Stimulated activated CD8-positive, alpha-beta memory T cell treated with anti-CD3 and anti-CD28 coated beads, Interleukin-4, amount 100 ng/mL, for 4 hours (primary cell): ENCODE results near the gene UGT1A9.

Experiments used
- DNase-seq, 2 donors: peaks; one replicate each; pipeline ENCODE4 v3.0.0-alpha.2; 2020; ENCODE audit warnings: low read depth in 2 of 2, low spot score in 1 of 2

Gene UGT1A9

DNA sequence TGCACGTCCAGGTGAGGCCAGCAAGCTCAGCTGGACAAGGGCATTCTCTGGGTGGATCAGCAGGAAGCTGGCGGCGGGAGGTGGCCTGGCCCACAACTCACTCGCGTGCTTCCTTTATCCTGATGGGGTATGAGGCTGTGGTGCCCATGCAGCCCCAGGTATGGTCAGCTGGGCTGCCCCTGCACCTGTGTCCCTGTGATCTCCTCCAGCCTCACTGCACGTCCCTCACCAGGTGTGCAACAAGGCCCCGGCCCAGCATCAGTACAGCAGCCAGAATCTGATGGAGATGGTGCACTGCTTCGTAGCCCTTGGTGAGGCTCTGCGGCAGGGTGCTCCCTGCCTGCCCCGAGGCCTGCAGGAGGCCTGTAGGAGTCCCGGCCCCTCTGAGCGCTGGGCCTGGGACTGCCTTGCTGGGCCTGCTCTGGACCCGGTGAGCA, 124.1 kb downstream of the UGT1A9 start:
- DNase-seq: no peak

DNA sequence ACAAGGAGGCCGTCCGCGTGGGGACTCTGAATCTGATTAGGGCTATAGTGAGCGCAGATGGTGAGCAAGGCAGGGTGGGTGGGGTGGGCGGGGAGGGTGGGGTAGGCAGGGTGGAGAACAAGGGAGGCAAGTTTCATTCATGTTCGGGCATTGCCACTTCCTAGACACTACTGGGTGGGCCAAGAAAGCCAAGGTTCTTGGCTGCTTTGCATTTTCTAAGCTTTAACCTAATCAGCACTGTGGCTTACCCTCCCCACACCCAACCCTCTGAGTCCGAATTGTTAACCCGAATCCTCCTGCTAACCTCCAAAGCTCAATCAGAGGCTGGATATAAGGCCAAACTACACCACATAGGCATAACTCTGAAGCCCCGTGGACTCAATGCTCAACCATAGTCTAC, 124.6 kb downstream of the UGT1A9 start:
- no peak for DNase-seq

DNA sequence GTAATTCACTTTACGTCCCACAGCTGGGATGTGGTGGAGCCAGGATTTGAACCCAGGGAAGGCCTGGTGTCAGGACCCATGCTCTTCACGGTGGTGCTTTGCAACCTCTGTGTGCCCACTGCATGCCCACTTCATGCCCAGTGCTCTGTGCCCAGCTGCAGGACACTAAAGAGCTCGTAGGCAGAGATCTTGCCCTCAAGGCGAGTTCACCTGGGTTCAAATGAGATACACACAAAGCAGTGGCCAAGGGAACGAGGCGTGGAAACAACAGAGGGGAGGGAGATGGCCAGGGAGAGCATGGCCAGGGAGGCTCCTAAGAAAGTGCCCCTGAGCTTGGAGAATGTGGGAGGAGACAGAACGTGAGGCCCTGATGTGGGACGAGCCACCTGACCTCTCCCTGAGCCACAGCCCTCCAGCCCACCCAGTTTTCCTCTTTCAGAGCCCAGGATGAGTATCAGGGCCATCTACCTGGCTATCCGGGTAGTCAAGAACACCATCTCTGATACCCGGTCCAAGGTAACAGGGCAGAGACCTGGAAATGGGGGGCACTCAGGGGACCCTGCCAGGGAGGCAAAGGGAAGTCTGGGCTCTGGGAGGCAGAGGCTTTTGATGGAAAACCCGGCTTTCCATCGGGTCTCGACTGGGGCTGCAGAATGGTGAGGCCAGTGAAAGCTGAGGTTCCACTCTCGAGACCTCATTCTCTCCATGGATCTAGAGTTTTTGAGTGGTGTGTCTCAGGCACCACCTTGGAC, 126.8 kb downstream of the UGT1A9 start:
- DNase-seq: no peak

DNA sequence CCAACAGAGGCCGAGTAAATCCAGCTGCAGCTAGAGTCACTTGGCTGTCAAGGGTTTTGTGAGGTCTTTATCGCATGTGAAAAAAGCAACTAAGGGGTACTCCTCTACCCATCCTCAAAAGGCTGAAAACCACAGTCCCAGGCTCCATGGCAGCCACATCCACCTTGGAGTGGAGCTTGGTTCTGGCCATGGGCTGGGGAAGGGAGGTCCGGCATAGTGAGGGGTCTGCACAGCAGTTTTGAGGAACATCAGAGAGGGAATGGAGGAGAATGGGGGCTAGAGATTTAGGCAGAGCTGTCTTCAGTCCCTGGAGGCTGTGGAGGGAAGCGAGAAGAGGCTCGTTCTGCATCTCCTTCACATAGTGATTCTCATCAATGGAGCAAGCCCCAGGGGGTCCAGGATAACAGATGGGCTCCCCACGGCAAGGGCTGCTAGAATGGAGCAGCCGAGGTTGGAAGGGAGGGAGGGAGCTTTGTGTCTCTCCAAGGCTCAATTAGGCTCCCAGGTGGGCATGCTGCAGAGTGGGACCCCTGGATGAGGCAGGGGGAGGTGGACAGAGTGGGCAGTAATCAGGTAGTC, 127.5 kb downstream of the UGT1A9 start:
- DNase-seq: no peak

DNA sequence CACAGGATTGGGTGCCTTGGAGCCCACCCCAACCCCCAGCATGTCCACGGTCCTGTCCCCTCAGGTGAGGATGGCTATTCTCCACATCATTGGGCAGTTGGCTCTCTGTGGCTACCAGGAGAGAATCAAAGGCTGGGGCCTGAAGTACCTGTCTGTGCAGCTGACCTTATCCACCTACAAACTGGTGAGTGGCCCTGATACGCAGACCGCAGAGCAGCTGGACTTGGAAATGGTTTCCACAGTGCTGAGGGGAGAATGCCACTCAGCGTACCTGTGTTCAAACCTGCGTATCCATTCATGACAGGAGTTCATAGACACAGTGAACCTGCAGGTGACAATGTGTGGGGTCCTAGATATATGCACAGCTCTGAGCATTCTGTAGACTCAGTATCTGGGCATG, 128.0 kb downstream of the UGT1A9 start:
- no peak for DNase-seq

DNA sequence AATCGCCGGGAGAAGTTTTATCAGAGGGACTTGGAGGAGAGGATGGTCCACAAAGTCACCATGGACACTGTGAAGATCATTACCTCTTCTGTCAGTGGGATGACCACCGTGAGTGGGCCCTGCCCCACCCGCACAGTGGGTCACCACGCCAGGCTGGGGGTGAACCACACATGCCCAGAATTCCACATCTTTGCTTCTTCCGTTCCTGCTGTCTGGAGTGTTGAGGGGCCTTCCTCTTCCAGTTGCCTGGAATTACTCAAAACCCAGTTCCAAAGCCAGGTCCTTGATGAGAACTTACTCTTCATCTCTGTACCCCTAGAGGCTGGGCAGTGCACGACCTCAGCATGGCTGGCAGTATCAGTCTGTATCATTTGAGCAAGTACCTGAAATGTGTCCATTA, 128.5 kb downstream of the UGT1A9 start:
- no peak for DNase-seq

DNA sequence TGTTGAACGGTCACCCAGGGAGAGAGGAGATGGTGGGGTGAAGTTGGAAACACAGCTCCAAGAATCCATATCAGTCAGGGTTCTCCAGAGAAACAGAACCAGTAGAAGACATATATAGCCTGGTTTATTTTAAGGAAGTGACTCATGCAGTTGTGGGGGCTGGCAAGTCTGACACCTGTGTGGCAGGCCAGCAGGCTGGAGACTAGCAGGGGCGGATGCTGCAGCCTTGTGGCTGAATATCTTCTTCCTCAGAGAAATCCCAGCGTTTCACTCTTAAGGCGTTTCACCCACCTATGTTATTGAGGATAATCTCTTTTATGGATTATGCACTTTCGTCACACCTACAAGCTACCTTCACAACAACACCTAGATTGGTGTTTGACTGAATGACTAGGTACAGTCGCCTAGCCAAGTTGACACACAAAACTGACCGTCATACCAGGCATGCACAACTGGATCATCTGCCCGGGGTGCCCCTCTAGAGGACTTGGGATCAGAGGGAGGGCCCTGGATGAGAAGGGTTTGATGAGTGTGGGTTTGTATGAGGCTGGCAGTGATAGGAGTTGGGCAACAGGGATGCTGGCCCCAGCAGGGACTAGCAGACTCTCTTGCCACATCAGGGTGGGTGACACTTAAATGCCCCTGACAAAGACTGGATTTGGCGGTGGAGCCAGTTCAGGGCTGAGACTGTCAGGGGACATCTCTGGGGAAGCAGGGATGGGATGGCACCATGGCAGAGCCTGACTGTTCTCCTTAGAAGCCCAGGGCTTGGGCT, 129.8 kb downstream of the UGT1A9 start:
- DNase-seq: no peak

DNA sequence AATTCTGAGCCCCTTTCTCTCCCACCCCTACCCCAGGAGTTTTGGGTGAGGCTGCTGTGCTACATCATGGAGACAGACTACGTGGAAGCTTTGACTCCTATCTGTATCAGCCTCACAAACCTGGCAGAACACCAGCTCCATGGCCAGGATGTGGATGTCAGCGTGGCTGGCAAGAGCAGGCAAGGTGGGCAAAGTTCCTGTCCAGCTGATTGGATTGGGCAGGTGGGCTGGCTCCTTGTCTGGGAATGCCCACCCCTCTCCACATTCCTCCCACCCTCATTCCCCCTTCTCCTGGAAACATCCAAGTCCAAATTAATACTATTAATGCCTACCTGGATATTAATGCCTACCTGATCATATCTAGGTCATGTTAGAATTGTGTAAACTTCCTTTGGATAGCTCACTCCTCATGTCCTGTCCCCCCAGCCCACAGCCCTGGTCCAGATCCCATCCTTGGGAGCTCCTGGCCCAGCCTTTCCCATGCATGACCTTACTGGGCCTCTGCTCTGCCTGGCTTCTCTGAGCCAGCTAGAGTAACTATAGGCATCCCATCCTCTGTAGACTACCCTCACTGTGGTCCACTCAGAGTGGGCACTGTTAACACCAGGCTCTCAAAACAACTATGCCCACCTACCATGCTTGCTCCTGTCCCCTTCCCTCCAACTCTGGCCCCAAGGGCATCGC, 130.6 kb downstream of the UGT1A9 start:
- DNase-seq: no peak

DNA sequence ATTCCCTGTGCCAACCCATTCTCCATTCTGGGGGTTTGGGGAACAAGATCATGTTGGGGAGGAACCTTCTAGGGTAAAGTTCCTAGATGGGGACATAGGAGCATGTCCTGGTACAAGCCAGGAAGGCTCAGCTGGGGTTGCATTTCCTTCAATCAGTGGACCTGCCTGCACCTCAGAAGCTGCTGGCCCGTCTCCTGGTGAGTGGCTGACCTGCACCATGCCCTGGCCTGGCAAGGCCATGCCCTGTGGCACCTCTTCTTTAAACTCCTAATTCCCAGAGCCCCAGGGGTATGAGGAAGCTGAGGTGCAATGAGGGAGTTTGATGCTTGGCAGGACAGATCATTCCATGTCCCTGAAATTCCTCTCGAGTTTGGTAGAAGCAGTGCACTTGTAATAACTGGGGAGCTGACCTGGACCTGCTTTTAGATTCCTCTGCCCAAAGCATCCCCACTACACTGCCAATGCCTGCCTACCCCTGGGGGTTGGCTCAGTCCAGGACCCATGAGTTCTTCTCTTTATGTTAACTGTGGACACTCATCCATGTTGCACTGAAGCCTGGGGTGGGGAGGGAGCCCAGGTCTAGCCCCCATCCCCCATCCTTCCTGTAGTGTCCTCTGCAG, 131.7 kb downstream of the UGT1A9 start:
- no peak for DNase-seq

DNA sequence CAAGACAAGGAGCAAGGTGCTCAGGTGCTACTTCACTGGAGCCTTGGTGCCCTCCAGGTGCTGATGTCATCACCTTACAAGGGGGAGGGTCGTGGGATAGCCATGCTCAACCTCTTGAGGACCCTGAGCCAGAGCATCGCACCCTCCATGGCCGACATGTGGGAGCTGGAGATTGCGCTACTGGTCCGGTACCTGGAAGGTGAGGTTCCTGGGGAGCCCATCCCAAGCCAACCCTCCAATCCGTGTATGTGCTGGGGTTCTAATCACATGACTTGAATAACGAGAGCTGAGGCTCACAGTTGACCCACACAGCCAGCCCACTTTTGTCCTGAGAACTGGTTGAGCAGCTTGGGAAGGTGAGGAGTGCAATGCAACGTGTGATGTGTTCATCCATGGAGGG, 132.3 kb downstream of the UGT1A9 start:
- no peak for DNase-seq

DNA sequence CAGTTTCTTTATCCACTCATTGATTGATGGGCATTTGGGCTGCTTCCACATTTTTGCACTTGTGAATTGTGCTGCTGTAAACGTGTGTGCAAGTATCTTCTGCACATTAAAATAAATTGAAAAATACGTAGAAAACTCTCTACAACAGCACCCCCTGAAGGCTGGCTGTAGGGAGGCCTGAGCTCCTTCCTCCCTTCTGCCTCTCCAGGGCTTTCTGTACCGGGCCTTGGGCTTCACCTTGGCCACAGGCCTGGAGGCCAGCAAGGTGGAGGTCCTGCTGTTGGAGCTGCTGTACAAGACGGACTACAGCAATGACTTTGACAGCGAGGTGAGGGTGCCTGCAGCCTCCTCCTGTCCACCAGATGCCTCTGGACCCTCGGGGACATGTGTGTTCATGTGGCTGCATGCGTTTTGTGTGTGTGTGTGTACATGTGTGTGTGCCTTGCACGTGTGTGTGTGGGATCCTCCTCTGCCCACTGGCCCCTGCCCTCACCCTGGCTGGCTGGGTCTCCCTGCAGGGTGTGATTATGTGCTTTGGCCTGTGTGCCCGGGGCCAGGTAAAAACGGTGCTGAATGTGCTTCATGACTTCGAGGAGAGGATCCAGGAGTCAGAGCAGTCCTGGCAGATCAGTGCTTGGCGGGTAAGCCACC, 135.6 kb downstream of the UGT1A9 start:
- DNase-seq: no peak

DNA sequence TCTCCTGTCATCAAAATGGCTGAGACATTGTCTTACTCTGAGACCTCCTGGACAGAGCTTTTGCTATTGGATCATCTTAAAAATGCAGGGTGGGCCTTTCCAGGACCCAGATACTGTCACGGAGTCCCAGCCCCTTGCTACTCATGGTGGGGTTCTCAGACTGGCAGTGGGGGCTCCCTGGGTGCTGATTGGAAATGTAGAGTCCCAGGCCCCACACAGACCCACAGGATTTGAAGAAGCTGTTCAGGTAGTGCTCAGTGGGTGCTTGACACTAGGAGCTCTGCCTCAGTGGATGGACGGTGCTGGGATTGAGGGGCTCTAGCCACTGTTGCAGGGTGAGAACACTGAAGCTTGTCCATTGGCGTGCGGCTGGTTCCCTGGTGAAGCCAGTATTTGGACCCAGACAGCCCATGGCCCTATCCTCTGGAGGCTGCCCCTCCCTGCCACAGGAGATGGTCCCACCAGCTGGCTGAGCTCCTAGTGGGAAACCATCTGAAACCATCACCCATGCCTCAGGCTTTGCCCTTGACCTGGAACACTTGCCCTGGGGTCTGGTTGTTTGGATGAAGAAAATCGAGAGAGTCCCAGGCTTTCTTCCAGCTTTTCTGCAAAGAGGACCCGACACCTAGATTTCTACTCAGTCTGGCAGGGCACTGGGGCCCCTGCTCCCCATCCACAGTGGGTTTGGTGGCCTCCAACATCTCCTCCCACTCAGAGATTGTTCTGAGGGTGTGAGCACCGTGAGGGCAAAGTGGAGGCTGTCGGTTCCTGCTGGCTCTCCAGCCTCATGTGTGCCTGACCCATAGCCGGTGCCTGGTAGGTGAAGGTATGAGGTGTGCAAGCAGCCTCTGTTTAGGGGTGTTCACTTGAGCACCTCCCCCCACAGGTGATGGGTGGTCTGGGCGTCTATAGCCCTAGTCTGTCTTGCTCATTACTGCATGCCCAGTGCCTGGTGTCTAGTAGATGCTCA, 136.6 kb downstream of the UGT1A9 start:
- DNase-seq: no peak

DNA sequence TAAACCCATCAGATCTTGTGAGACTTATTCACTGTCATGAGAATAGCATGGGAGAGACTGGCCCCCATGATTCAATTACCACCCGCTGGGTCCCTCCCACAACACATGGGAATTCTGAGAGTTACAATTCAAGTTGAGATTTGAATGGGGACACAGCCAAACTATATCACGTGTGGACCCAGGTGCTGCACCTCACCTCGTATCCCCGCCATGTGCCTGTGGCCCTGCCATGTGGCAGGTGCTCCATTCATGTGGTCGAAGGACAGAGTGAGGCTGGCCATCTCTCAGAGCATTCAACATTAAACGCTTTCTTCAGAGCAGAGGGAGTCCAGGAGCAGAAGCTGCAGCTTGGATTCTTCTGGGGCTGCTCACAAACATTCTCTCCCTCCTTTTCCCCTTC, 138.7 kb downstream of the UGT1A9 start:
- DNase-seq: no peak

DNA sequence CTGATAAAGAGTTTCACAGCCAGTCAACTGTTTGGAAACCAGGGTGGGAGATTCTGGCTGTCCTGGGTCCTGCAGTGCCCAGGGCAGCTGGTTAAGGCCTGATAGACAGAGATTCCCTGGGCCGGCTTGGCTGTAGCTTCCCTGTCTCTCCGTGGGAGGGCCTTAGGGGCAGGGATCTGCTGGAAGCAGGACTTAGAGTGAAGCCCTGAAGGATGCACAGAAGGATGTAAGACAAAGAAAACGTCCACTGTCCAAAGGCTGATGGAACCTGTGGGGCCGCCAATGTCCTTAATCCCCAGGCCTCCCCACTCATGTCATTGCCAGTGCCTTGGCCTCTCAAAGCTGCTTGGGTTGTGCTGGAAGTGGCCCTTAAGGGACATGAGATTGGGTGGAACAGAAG, 139.4 kb downstream of the UGT1A9 start:
- DNase-seq: no peak

DNA sequence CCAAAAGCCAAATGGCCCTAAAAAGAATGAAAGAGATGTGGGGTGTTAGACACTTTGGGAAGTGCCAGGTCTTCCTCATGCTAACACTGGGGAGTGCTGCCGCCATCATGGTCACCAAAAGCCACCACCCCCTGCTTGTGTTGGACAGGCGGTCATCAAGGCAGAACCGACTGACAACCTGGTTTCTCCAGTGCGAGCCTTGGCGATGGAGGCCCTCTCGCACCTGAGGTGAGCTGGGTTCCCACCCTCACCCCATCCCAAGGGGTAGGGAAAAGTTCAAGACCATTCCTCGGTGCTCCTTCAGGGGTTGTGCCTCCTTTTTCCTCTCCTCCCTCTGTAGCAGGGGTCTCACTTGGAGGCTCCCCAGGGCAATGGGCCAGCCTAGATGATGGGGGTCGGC, 140.0 kb downstream of the UGT1A9 start:
- no peak for DNase-seq

DNA sequence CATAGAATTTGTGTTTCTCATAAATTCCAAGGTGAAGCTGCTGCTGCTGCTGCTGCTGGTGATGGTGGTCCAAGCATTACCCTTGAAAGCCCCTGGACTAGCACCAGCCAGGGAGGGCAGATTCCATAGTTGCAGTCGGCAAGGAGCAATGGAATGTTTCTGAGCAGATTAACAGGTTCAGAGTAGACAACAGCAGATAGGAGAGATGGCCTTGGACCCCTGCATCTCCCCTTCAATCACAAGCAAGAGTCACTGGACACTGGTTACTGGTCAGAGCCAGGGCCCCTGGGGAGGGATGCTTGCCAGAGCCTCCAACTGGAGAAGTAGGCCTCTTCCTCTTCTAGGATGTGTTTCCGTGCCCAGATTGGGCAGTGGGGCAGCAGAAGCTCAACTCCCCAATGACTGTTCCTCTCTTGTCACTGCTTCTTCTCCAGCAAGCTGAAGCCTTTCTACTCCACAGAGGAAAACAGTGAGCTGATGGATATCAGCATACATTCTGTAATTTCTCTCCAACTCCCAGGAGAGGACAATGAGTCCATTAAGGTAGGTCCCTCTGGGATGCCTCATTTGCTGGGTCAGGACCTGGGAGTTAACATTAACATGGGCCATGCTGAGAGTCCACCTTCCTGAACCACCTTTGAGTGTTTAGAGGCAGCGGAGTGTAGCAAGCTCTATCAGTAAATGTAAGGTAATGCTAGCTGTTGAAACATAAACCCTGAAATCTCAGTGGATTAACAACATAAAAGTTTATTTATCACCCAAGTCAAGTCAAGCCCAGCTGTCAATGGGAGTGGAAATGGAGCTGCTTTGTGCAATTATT, 141.7 kb downstream of the UGT1A9 start:
- DNase-seq: no peak

DNA sequence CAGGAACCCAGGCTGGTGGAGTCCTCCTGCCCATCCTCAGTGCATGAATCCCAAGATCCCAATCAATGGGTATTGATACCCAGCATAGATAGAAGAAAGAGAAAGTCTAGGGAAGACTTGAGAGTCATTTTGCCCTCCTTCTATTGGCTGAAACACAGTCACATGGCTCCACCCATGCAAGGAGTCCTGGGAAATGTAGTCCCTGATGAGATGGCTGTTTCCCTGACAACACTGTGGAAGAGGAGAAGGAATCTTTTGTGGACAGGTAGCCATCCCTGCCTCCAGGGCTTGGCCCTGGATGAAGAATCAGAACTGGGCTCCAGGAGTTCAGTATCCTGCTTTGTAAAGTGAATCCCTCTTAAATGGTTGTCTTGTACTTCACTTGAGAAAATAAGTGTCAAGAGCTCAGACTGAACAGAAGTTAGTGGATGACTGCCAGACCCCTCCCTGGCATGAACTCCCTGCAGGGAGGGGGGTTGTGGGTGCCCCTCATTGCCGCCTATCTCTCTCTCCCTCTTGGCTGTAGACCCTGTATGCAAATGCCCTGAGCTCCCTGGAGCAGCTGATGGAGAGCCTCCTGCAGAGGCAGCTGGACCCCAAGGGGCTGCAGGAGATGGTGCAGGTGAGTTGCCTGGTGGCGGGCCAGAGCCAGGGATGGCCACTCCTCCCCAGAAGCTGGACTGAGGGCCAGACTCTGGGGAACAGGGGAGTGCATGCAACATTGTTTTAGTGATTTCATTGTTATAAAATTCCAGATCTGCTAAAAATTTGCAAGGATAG, 142.5 kb downstream of the UGT1A9 start:
- DNase-seq: no peak

DNA sequence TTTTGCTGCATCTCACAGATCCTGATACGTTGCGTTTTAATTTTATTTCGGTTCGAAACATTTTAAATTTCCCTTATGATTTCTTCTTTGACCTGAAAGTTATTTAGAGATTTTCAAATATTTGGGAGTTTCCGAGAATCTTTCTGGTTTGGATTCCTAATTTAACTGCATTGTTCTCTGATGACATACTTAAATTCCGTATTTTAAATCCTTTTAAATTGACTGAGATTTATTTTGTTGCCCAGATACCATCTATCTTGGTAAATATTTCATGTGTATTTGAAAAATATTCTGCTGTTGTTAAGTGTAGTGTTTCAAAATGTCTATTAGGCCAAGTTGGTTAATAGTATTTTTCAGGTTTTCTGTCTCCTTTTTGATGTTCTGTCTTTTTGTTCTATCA, 144.2 kb downstream of the UGT1A9 start:
- no peak for DNase-seq
